Activated T-cell treated with anti-CD3 and anti-CD28 coated beads, Interleukin-2, amount 50 U/mL, for 4 hours (primary cell): ENCODE data around the gene DEGS2. TPM values are rescaled to one million over a fixed set of nuclear protein-coding genes. Genes with fewer than 3 reads are reported as not detected.
A peak's percentile ranks its signal among the peaks of the same experiment; 100 is the strongest.
"Not testable (repeated sequence)": the region's sequence is repeated elsewhere in the genome, so short reads cannot be mapped to it uniquely, and the experiment has no call there.

Experiments used
- ATAC-seq, 2 donors: fragments of 200-7000 bp; cut with Tn5 transposase; one replicate each; pipeline ENCODE4 v1.10.0; 2021
- DNase-seq: peaks from one replicate; pipeline ENCODE4 v3.0.0-alpha.2; 2020
- H3K27me3 Mint-ChIP-seq: one replicate; pipeline ENCODE4 v1.8.0; 2021; ENCODE audit warnings: low read depth, mixed read lengths
- H3K36me3 Mint-ChIP-seq: one replicate; pipeline ENCODE4 v1.8.0; 2022; ENCODE audit warnings: mixed read lengths; ENCODE audit not compliant: insufficient read depth
- H3K4me1 Mint-ChIP-seq: one replicate; pipeline ENCODE4 v1.8.0; 2021; ENCODE audit warnings: low read depth, mixed read lengths
- H3K4me3 Mint-ChIP-seq: one replicate; pipeline ENCODE4 v1.8.0; 2021; ENCODE audit warnings: mild to moderate bottlenecking, moderate library complexity, mixed read lengths
- H3K9me3 Mint-ChIP-seq: one replicate; pipeline ENCODE4 v1.8.0; 2021; ENCODE audit warnings: mixed read lengths
- total RNA-seq, 3 donors: library from RNA; stranded (reverse); gene quantifications; one replicate each; pipeline ENCODE4 v1.2.1, GENCODE V29; 2021

The DEGS2 gene
- under 1 TPM; 0.19 to 0.40 (median 0.40) TPM for total RNA-seq

- peaks cover 3% of the 10 kb centered on the region for H3K36me3 Mint-ChIP-seq
- ATAC-seq, result peak; percentile 85 to 93
- DNase-seq, result peak; percentile 62
- peaks cover 19% of the 10 kb centered on the region for H3K27me3 Mint-ChIP-seq
- H3K4me1 Mint-ChIP-seq, result peaks cover 1% of the 10 kb centered on the region
- H3K4me3 Mint-ChIP-seq, result peak within 1 kb of the TSS; percentile 62
- H3K9me3 Mint-ChIP-seq, result peaks cover 6% of the 10 kb centered on the region
Measured at GRCh38 chr14:100159094-100159864, at the start of gene DEGS2. DEGS2 (minus strand) TSS chr14:100159645; CDS start chr14:100159587, 58 bp downstream.

- H3K4me3 Mint-ChIP-seq, H3K9me3 Mint-ChIP-seq, DNase-seq, H3K4me1 Mint-ChIP-seq, H3K27me3 Mint-ChIP-seq, ATAC-seq, H3K36me3 Mint-ChIP-seq: not testable (repeated sequence)
Measured at GRCh38 chr14:100208136-100208535, 48.7 kb upstream of the DEGS2 start.

GRCh38 chr14:100207588-100207987, 48.1 kb upstream of the DEGS2 start:
- not testable (repeated sequence) for DNase-seq, H3K4me3 Mint-ChIP-seq, H3K9me3 Mint-ChIP-seq, H3K4me1 Mint-ChIP-seq, H3K27me3 Mint-ChIP-seq, H3K36me3 Mint-ChIP-seq, ATAC-seq

GRCh38 chr14:100204835-100205167, 45.4 kb upstream of the DEGS2 start:
- not testable (repeated sequence) for ATAC-seq, H3K27me3 Mint-ChIP-seq, H3K4me1 Mint-ChIP-seq, H3K9me3 Mint-ChIP-seq, DNase-seq, H3K36me3 Mint-ChIP-seq, H3K4me3 Mint-ChIP-seq

GRCh38 chr14:100203962-100204834, 44.8 kb upstream of the DEGS2 start:
- DNase-seq (no peak), ATAC-seq (no peak)
- Mint-ChIP-seq H3K36me3 (no peaks in the 10 kb centered on the region), H3K9me3 (no peaks in the 10 kb centered on the region), H3K27me3 (no peaks in the 10 kb centered on the region), H3K4me1 (no peaks in the 10 kb centered on the region), H3K4me3 (no peak overlapping the region)

GRCh38 chr14:100203146-100203545, 43.7 kb upstream of the DEGS2 start:
- no peaks in the 10 kb centered on the region for H3K9me3 Mint-ChIP-seq

GRCh38 chr14:100202712-100203111, 43.3 kb upstream of the DEGS2 start:
- Mint-ChIP-seq H3K4me1 (no peaks in the 10 kb centered on the region), H3K4me3 (no peak overlapping the region), H3K9me3 (no peaks in the 10 kb centered on the region), H3K27me3 (no peaks in the 10 kb centered on the region), H3K36me3 (no peaks in the 10 kb centered on the region)
- DNase-seq (no peak), ATAC-seq (no peak)

More at GRCh38 chr14:100203146-100203545, 43.7 kb upstream of the DEGS2 start:
- no peak for DNase-seq
- H3K27me3 Mint-ChIP-seq, result no peaks in the 10 kb centered on the region
- no peak for ATAC-seq
- H3K36me3 Mint-ChIP-seq, result no peaks in the 10 kb centered on the region
- no peak overlapping the region for H3K4me3 Mint-ChIP-seq
- H3K4me1 Mint-ChIP-seq, result no peaks in the 10 kb centered on the region

GRCh38 chr14:100201701-100202100, 42.3 kb upstream of the DEGS2 start:
- Mint-ChIP-seq H3K36me3 (no peaks in the 10 kb centered on the region), H3K9me3 (no peaks in the 10 kb centered on the region), H3K27me3 (no peaks in the 10 kb centered on the region), H3K4me3 (no peak overlapping the region), H3K4me1 (no peaks in the 10 kb centered on the region)
- DNase-seq (no peak), ATAC-seq (no peak)

- H3K27me3 Mint-ChIP-seq, result no peaks in the 10 kb centered on the region
- no peak overlapping the region for H3K4me3 Mint-ChIP-seq
- no peaks in the 10 kb centered on the region for H3K4me1 Mint-ChIP-seq
- H3K9me3 Mint-ChIP-seq, result no peaks in the 10 kb centered on the region
- ATAC-seq (no peak), DNase-seq (no peak)
- H3K36me3 Mint-ChIP-seq, result no peaks in the 10 kb centered on the region
Measured at GRCh38 chr14:100200311-100200710, 40.9 kb upstream of the DEGS2 start.

- ATAC-seq (no peak), DNase-seq (no peak)
- peaks cover under 1% of the 10 kb centered on the region for H3K4me1 Mint-ChIP-seq
- H3K27me3 Mint-ChIP-seq, result no peaks in the 10 kb centered on the region
- H3K9me3 Mint-ChIP-seq, result no peaks in the 10 kb centered on the region
- H3K4me3 Mint-ChIP-seq, result no peak overlapping the region
- no peaks in the 10 kb centered on the region for H3K36me3 Mint-ChIP-seq
Measured at GRCh38 chr14:100199240-100199860, 39.9 kb upstream of the DEGS2 start.

- peak; percentile 3 to 6 for ATAC-seq
- H3K4me1 Mint-ChIP-seq, result peaks cover 10% of the 10 kb centered on the region
- no peaks in the 10 kb centered on the region for H3K27me3 Mint-ChIP-seq
- H3K9me3 Mint-ChIP-seq, result no peaks in the 10 kb centered on the region
- no peaks in the 10 kb centered on the region for H3K36me3 Mint-ChIP-seq
- DNase-seq, result no peak
- H3K4me3 Mint-ChIP-seq, result peak overlapping the region; percentile 66
Measured at GRCh38 chr14:100193417-100194357, 34.2 kb upstream of the DEGS2 start.

GRCh38 chr14:100192672-100193416, 33.4 kb upstream of the DEGS2 start:
- Mint-ChIP-seq H3K36me3 (no peaks in the 10 kb centered on the region), H3K4me1 (peaks cover 10% of the 10 kb centered on the region), H3K9me3 (no peaks in the 10 kb centered on the region), H3K4me3 (peak overlapping the region; percentile 66), H3K27me3 (no peaks in the 10 kb centered on the region)
- peak; percentile 99 to 100 for ATAC-seq
- peak; percentile 99 for DNase-seq

GRCh38 chr14:100192250-100192671, 32.8 kb upstream of the DEGS2 start:
- Mint-ChIP-seq H3K9me3 (no peaks in the 10 kb centered on the region), H3K27me3 (no peaks in the 10 kb centered on the region), H3K4me3 (peak overlapping the region; percentile 66), H3K4me1 (peaks cover 10% of the 10 kb centered on the region), H3K36me3 (no peaks in the 10 kb centered on the region)
- ATAC-seq, result no peak
- DNase-seq, result no peak
